ENCODE measurements around the gene TNS3. TPM values are rescaled to one million over a fixed set of nuclear protein-coding genes. Genes with fewer than 3 reads are reported as not detected.

TNS3 gene
- total and polyA plus RNA-seq, 2 of the 13 experiments (the other 11 are each of a cell fraction or from before 2014, with no cell fraction given) = 52.9 to 55.7 TPM

DNA sequence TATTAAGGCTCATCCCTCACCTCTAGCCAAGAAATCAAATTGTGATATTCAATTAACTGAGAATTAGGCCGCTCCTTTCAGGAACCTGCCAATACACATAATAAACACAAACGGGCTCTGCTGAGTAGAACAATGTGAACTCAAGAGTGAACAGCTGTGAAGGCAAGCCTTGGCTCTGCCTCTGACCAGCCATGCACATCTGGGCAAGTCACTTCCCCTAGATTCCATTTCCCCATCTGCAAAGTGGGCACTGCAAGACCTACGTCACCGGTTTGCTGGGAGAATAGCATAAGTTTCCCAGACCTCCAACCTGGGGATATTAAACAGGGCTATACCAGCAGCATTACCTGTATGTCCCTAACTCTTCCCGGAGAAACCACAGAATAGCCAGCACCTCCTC is 355.2 kb downstream of the TNS3 start (continued):
- TF ChIP-seq, protein P1, sequence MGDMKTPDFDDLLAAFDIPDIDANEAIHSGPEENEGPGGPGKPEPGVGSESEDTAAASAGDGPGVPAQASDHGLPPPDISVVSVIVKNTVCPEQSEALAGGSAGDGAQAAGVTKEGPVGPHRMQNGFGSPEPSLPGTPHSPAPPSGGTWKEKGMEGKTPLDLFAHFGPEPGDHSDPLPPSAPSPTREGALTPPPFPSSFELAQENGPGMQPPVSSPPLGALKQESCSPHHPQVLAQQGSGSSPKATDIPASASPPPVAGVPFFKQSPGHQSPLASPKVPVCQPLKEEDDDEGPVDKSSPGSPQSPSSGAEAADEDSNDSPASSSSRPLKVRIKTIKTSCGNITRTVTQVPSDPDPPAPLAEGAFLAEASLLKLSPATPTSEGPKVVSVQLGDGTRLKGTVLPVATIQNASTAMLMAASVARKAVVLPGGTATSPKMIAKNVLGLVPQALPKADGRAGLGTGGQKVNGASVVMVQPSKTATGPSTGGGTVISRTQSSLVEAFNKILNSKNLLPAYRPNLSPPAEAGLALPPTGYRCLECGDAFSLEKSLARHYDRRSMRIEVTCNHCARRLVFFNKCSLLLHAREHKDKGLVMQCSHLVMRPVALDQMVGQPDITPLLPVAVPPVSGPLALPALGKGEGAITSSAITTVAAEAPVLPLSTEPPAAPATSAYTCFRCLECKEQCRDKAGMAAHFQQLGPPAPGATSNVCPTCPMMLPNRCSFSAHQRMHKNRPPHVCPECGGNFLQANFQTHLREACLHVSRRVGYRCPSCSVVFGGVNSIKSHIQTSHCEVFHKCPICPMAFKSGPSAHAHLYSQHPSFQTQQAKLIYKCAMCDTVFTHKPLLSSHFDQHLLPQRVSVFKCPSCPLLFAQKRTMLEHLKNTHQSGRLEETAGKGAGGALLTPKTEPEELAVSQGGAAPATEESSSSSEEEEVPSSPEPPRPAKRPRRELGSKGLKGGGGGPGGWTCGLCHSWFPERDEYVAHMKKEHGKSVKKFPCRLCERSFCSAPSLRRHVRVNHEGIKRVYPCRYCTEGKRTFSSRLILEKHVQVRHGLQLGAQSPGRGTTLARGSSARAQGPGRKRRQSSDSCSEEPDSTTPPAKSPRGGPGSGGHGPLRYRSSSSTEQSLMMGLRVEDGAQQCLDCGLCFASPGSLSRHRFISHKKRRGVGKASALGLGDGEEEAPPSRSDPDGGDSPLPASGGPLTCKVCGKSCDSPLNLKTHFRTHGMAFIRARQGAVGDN (CRISPR knock-in tag; IDR thresholded peaks at IDR 0.05) = no peak
- TF ChIP-seq ARNT2 (CRISPR knock-in tag; IDR thresholded peaks at IDR 0.05; ENCODE audit: low read depth) = no peak

DNA sequence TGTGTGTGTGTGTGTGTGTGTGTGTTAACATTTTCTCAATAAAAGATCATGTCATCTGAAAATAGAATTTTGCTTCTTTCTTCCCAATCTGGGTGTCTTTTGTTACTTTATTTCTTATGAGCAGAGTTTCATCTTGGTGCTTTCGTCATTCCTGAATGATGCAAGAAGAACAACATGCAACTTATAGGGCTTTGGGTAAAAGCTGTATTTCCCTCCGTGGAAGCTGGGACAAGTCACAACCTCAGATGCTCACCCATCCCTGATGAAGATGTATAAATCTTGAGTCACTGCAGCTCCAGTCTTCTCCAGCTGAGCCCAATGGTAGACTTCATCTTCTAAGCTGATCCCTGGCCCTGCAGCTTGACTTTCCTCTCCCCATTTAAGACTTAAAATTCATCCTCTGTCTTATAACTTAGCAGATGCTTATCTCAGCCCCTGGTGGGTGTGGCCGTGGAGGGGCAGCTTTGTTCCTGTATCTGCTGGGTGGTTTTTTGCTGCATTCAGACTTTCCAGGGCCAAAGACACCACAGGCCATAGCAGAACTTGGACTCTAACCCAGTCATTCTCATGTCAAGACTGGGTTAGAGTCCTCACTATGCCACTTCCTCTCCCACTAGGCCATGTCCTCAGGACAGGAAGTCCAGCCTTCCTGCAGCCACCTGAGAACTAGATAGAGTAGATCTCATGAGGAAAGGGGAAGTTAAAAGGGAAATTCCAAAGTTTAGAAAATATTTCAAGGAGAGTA is 356.4 kb downstream of the TNS3 start:
- H3K4me2 ChIP-seq (ENCODE audit: low read depth, low read length) = no peak overlapping the region
- H2AFZ ChIP-seq (ENCODE audit: low read length) = no peak overlapping the region
- intact Hi-C loops (cut with micrococcal nuclease; ENCODE audit: unreplicated experiment) = no loop called here
- no peaks in the 10 kb centered on the region for H3K4me1 ChIP-seq (ENCODE audit: insufficient read depth, low read length)
- H3K79me2 ChIP-seq (ENCODE audit: insufficient read depth, low read length) = no peaks in the 10 kb centered on the region
- H3K9ac ChIP-seq (ENCODE audit: insufficient read depth, low read depth, low read length) = no peak overlapping the region
- DNase-seq (ENCODE audit: low spot score) (no peak), ATAC-seq (no peak), FAIRE-seq (no peak)
- no peak overlapping the region for H3K27ac ChIP-seq (ENCODE audit: extremely low read length, insufficient read depth, low read length)
- WGBS (ENCODE audit: low lambda C conversion rate) = 19% methylated on average over 3 of the region's 3 CpGs
- H4K20me1 ChIP-seq (ENCODE audit: insufficient read depth, low read length) = no peaks in the 10 kb centered on the region
- BruUV-seq (replicated peaks) = no TSS peak
- H3K4me3 ChIP-seq (replicated peaks in 1 of 3; ENCODE audit: insufficient read depth in 1 of 3, low read depth in 2 of 3, low read length in 3 of 3) = no peak overlapping the region
- CTCF ChIA-PET (ENCODE audit: low intra/inter-chr PET ratio, low total read pairs) = no interaction called here
- no peaks in the 10 kb centered on the region for H3K36me3 ChIP-seq (replicated peaks in 1 of 2; ENCODE audit: control insufficient read depth in 1 of 2, insufficient read depth in 2 of 2, low read length in 2 of 2)
- H3K27me3 ChIP-seq (ENCODE audit: control insufficient read depth in 1 of 2, insufficient read depth in 2 of 2, low read length in 2 of 2) = peaks cover 2 to 9% of the 10 kb centered on the region in 2 experiments; a peak in 1 of 5 replicates
- H3K9me3 ChIP-seq (ENCODE audit: low read length) = no peaks in the 10 kb centered on the region
- in situ Hi-C loops (cut with HindIII; ENCODE audit: extremely low pct_ligation_motif_present, low pct_unique_long_range_greater_than_20kb) = no loop called here
- POLR2A ChIA-PET = no interaction called here
- TF ChIP-seq ZFP1 (CRISPR knock-in tag; IDR thresholded peaks at IDR 0.05) = no peak
- no peak for TF ChIP-seq IRF2 (CRISPR knock-in tag; IDR thresholded peaks at IDR 0.05)
- TF ChIP-seq, protein P2, sequence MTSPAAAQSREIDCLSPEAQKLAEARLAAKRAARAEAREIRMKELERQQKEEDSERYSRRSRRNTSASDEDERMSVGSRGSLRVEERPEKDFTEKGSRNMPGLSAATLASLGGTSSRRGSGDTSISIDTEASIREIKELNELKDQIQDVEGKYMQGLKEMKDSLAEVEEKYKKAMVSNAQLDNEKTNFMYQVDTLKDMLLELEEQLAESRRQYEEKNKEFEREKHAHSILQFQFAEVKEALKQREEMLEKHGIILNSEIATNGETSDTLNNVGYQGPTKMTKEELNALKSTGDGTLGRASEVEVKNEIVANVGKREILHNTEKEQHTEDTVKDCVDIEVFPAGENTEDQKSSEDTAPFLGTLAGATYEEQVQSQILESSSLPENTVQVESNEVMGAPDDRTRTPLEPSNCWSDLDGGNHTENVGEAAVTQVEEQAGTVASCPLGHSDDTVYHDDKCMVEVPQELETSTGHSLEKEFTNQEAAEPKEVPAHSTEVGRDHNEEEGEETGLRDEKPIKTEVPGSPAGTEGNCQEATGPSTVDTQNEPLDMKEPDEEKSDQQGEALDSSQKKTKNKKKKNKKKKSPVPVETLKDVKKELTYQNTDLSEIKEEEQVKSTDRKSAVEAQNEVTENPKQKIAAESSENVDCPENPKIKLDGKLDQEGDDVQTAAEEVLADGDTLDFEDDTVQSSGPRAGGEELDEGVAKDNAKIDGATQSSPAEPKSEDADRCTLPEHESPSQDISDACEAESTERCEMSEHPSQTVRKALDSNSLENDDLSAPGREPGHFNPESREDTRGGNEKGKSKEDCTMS (CRISPR knock-in tag; conservative IDR thresholded peaks at IDR 0.05) = no peak
- TF ChIP-seq ZNF446 (CRISPR knock-in tag; IDR thresholded peaks at IDR 0.05) = no peak
- TF ChIP-seq, protein P3, sequence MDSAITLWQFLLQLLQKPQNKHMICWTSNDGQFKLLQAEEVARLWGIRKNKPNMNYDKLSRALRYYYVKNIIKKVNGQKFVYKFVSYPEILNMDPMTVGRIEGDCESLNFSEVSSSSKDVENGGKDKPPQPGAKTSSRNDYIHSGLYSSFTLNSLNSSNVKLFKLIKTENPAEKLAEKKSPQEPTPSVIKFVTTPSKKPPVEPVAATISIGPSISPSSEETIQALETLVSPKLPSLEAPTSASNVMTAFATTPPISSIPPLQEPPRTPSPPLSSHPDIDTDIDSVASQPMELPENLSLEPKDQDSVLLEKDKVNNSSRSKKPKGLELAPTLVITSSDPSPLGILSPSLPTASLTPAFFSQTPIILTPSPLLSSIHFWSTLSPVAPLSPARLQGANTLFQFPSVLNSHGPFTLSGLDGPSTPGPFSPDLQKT (CRISPR knock-in tag; IDR thresholded peaks at IDR 0.05; ENCODE audit: borderline replicate concordance) = no peak
- TF ChIP-seq IKZF1 (IDR thresholded peaks at IDR 0.05) = no peak
- no peak for TF ChIP-seq ZNF670 (CRISPR knock-in tag; IDR thresholded peaks at IDR 0.05; ENCODE audit: borderline replicate concordance)
- no peak for TF ChIP-seq HOXD1 (CRISPR knock-in tag; IDR thresholded peaks at IDR 0.05)
- no peak for TF ChIP-seq POLR2AphosphoS5 (IDR thresholded peaks at IDR 0.05; ENCODE audit: low read depth, low read length)
- TF ChIP-seq, protein P4, sequence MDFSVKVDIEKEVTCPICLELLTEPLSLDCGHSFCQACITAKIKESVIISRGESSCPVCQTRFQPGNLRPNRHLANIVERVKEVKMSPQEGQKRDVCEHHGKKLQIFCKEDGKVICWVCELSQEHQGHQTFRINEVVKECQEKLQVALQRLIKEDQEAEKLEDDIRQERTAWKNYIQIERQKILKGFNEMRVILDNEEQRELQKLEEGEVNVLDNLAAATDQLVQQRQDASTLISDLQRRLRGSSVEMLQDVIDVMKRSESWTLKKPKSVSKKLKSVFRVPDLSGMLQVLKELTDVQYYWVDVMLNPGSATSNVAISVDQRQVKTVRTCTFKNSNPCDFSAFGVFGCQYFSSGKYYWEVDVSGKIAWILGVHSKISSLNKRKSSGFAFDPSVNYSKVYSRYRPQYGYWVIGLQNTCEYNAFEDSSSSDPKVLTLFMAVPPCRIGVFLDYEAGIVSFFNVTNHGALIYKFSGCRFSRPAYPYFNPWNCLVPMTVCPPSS (IDR thresholded peaks at IDR 0.05) = no peak

Data from HepG2 (cell line).